Right lobe of liver (tissue), 6 donors: ENCODE results near the gene NPC1. TPM values are rescaled to one million over a fixed set of nuclear protein-coding genes. Genes with fewer than 3 reads are reported as not detected.

Experiments used
- ATAC-seq, 4 donors: fragments of 200-7000 bp; cut with Tn5 transposase; one replicate each; pipeline ENCODE4 v1.9.1; 2020; ENCODE audit warnings: mild to moderate bottlenecking in 4 of 4, moderate library complexity in 4 of 4
- DNase-seq, 3 donors: peaks; one replicate each; pipeline ENCODE4 v3.0.0-alpha.2; 2020
- H3K27ac ChIP-seq, 3 donors: fragments of 200-600 bp; one replicate each; pipeline ENCODE4 v1.8.0; 2022
- H3K27me3 ChIP-seq, 2 donors: fragments of 200-600 bp; one replicate each; pipeline ENCODE4 v1.8.0; 2022
- H3K36me3 ChIP-seq, 4 donors: fragments of 200-600 bp; sonication (generic) in 1 of 4; one replicate each; pipeline versions ENCODE4 v1.5.1 to v1.8.0; 2017 to 2022; ENCODE audit warnings: control low read depth in 1 of 4
- H3K4me1 ChIP-seq, 4 donors: fragments of 200-600 bp; sonication (generic) in 1 of 4; one replicate each; pipeline versions ENCODE4 v1.5.1 to v1.8.0; 2017 to 2022; ENCODE audit warnings: control low read depth in 1 of 4
- H3K4me3 ChIP-seq, 3 donors: fragments of 200-600 bp; one replicate each; pipeline ENCODE4 v1.8.0; 2022
- H3K9me3 ChIP-seq, 4 donors: fragments of 200-600 bp; sonication (generic) in 1 of 4; one replicate each; pipeline versions ENCODE4 v1.5.1 to v1.8.0; 2017 to 2022; ENCODE audit warnings: control low read depth in 1 of 4
- CTCF ChIP-seq, 4 donors: fragments of 200-600 bp in 3 of 4; fragments of 450-650 bp in 1 of 4; IDR thresholded peaks; one replicate each; pipeline versions ENCODE4 v1.5.1 to v1.8.0; 2016 to 2022; ENCODE audit warnings: antibody characterized with exemption in 4 of 4, mild to moderate bottlenecking in 2 of 4
- POLR2A ChIP-seq: fragments of 450-650 bp; IDR thresholded peaks from one replicate; pipeline ENCODE4 v1.6.1; 2017; ENCODE audit warnings: antibody characterized with exemption, mild to moderate bottlenecking
- WGBS: methylation state at CpG from one replicate; pipeline ENCODE4 v1.1.6; 2018; ENCODE audit warnings: low coverage, low lambda C conversion rate; ENCODE audit not compliant: insufficient coverage; ENCODE audit errors: missing lambda C conversion rate; 5-methylcytosine and 5-hydroxymethylcytosine counted together
- intact Hi-C, 2 donors: fragments of 100-400 bp; cut with DNase I; formaldehyde crosslinking; loops; one replicate each; pipeline versions ENCODE4 v1.11.2 to v1.14.1; 2022
- total RNA-seq, 6 experiments: library from RNA; depleted of rRNA in 2 of 6; stranded (reverse); fragments of >200 nt in 2 of 6; fragmentation: NEBNext Ultra II Directional in 3 of 6; extraction: Animal tissue kit (Norgen Biotek cat#: 25700) in 3 of 6; gene quantifications; one replicate each; pipeline versions ENCODE4 v1.1.0 to v1.2.4, GENCODE V29; 2016 to 2023
- donor health status: DM: no; HTN: yes; CAD: no.
- donor health status: DM: no; HTN: no; CAD: no.
- donor health status: DM: no; HTN: no; CAD: no.
- donor health status: DM: no; HTN: yes; CAD: no.
- donor health status: DM: no; HTN: yes; CAD: no.

NPC1 gene
- total RNA-seq, 6 experiments from 2014 or later = 11.9 to 31.2 (median 20.0) TPM

- ATAC-seq (no peak), DNase-seq (no peak)
- H3K36me3 ChIP-seq = peaks cover 7 to 68% (median 21%) of the 10 kb centered on the region in 4 donors
- whole genome bisulfite sequencing = 88% methylated on average over 4 of the region's 5 CpGs
- TF ChIP-seq POLR2A = no peak
- TF ChIP-seq CTCF (IDR thresholded peaks at IDR 0.05) = no peak
- intact Hi-C loops = loop anchor here in 1 of 2 donors (10.0 kb wide), 1 partner anchor 48 kb away; no protein-coding TSS in a partner anchor
- H3K27ac ChIP-seq = no peak overlapping the region
- no peaks in the 10 kb centered on the region for H3K9me3 ChIP-seq
- H3K4me1 ChIP-seq = peaks cover 0 to 13% (median 0%) of the 10 kb centered on the region in 4 donors
- H3K4me3 ChIP-seq = no peak overlapping the region
- H3K27me3 ChIP-seq = no peaks in the 10 kb centered on the region
These were observed 59.7 kb downstream of the NPC1 start for GRCh38 chr18:23526501-23527063.

GRCh38 chr18:23524213-23524707 is 62.0 kb downstream of the NPC1 start:
- intact Hi-C loops = loop anchor here in 1 of 2 donors (10.0 kb wide), 1 partner anchor 51 kb away; no protein-coding TSS in a partner anchor

GRCh38 chr18:23523429-23524212 is 62.7 kb downstream of the NPC1 start:
- WGBS = 42% methylated on average over 11 of the region's 12 CpGs
- no peak for TF ChIP-seq POLR2A
- TF ChIP-seq CTCF (IDR thresholded peaks at IDR 0.05) = no peak
- no peak overlapping the region for H3K4me3 ChIP-seq
- DNase-seq (no peak), ATAC-seq (peak; percentile 50 to 71 (median 58))
- intact Hi-C loops = loop anchor here in 1 of 2 donors (10.0 kb wide), 1 partner anchor 51 kb away; no protein-coding TSS in a partner anchor
- H3K4me1 ChIP-seq = peaks cover 0 to 4% (median 0%) of the 10 kb centered on the region in 4 donors
- no peaks in the 10 kb centered on the region for H3K9me3 ChIP-seq
- peak overlapping the region in 2 of 3 donors; percentile 50 to 90 for H3K27ac ChIP-seq
- peaks cover 0 to 69% (median 29%) of the 10 kb centered on the region in 4 donors for H3K36me3 ChIP-seq
- H3K27me3 ChIP-seq = no peaks in the 10 kb centered on the region

More at GRCh38 chr18:23524213-23524707, 62.0 kb downstream of the NPC1 start:
- 71% methylated on average over 14 of the region's 14 CpGs for WGBS
- TF ChIP-seq CTCF (IDR thresholded peaks at IDR 0.05) (no peak), POLR2A (no peak)
- Histone ChIP-seq H3K36me3 (peaks cover 0 to 67% (median 27%) of the 10 kb centered on the region in 4 donors), H3K9me3 (no peaks in the 10 kb centered on the region), H3K27ac (peak overlapping the region in 2 of 3 donors; percentile 50 to 90), H3K27me3 (no peaks in the 10 kb centered on the region), H3K4me1 (peaks cover 0 to 4% (median 0%) of the 10 kb centered on the region in 4 donors), H3K4me3 (no peak overlapping the region)
- ATAC-seq (peak; percentile 65 to 86 (median 76)), DNase-seq (peak in 1 of 3 donors; percentile 65)

- Histone ChIP-seq H3K9me3 (no peaks in the 10 kb centered on the region), H3K27ac (peak overlapping the region in 1 of 3 donors; percentile 0), H3K4me3 (no peak overlapping the region), H3K27me3 (no peaks in the 10 kb centered on the region), H3K36me3 (peaks cover 0 to 70% (median 32%) of the 10 kb centered on the region in 4 donors), H3K4me1 (peaks cover 0 to 4% (median 0%) of the 10 kb centered on the region in 4 donors)
- TF ChIP-seq POLR2A (no peak), CTCF (IDR thresholded peaks at IDR 0.05) (no peak)
- no peak for DNase-seq
- 63% methylated on average over 2 of the region's 7 CpGs for WGBS
- no peak for ATAC-seq
- intact Hi-C loops = loop anchor here in 1 of 2 donors (10.0 kb wide), 1 partner anchor 53 kb away; no protein-coding TSS in a partner anchor
These were observed 64.4 kb downstream of the NPC1 start for GRCh38 chr18:23521907-23522306.
